PFSK-1 (cell line): ENCODE data around the gene STON2.

Experiments
- FOXP2 ChIP-seq: optimal IDR thresholded peaks from 2 replicates; pipeline ENCODE3; 2011; ENCODE audit warnings: borderline replicate concordance, control low read depth, inconsistent platforms; ENCODE audit not compliant: insufficient read depth; ENCODE audit errors: extremely low read length, extremely low read depth
- POLR2AphosphoS5 ChIP-seq: IDR thresholded peaks from 2 replicates; pipeline ENCODE4 v1.6.1; 2012; ENCODE audit warnings: low read depth, mild to moderate bottlenecking, control low read depth, low read length, moderate library complexity
- SIN3A ChIP-seq: IDR thresholded peaks from 2 replicates; pipeline ENCODE4 v1.6.1; 2012; ENCODE audit warnings: mild to moderate bottlenecking, low read length, moderate library complexity, borderline replicate concordance; ENCODE audit not compliant: insufficient read depth
- TAF1 ChIP-seq: IDR thresholded peaks from 2 replicates; pipeline ENCODE4 v1.6.1; 2012; ENCODE audit warnings: low read length, control low read depth, borderline replicate concordance; ENCODE audit not compliant: insufficient read depth
- TF ChIP-seq, protein P1 (sequence below), 2 experiments: IDR thresholded peaks; 2 replicates each; pipeline versions ENCODE4 v1.6.1 to v1.8.0; 2011 to 2012; ENCODE audit warnings: low read depth in 2 of 2, low read length in 2 of 2, control low read depth in 1 of 2, inconsistent platforms in 1 of 2, mild to moderate bottlenecking in 1 of 2, moderate library complexity in 1 of 2; ENCODE audit not compliant: insufficient read depth in 1 of 2

The STON2 gene

DNA sequence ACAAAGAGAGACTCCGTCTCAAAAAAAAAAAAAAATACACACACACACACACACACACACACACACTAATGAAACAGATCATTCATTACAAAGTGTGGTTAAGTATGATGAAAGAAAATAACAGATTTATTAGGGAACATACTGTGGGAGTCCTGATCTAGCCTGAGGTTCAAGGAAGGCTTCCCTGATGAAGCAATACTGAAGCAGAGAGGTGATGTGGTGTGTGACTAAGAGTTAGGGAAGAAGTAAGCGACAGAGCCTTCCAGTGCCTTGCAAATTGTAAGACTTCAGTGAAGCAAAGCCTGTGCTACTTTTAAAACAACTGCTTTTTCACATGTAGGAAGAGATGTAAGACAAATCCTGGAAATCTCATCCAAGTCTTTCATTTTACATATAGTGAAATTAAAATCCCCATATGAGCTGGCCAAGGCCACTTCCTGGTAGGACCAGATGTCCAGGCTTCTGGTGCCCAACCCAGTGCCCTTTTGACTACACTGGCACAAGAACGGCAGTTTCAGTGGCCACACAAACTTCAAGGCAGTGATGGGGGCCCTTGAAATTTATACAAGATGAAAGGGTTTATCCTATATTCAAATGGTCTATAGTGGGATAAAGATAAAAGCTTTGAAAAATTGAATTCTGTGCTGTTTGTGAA lies 86.2 kb downstream of the STON2 start:
- TF ChIP-seq FOXP2 (no peak), TAF1 (no peak), SIN3A (no peak), POLR2AphosphoS5 (no peak)
- TF ChIP-seq, protein P1, sequence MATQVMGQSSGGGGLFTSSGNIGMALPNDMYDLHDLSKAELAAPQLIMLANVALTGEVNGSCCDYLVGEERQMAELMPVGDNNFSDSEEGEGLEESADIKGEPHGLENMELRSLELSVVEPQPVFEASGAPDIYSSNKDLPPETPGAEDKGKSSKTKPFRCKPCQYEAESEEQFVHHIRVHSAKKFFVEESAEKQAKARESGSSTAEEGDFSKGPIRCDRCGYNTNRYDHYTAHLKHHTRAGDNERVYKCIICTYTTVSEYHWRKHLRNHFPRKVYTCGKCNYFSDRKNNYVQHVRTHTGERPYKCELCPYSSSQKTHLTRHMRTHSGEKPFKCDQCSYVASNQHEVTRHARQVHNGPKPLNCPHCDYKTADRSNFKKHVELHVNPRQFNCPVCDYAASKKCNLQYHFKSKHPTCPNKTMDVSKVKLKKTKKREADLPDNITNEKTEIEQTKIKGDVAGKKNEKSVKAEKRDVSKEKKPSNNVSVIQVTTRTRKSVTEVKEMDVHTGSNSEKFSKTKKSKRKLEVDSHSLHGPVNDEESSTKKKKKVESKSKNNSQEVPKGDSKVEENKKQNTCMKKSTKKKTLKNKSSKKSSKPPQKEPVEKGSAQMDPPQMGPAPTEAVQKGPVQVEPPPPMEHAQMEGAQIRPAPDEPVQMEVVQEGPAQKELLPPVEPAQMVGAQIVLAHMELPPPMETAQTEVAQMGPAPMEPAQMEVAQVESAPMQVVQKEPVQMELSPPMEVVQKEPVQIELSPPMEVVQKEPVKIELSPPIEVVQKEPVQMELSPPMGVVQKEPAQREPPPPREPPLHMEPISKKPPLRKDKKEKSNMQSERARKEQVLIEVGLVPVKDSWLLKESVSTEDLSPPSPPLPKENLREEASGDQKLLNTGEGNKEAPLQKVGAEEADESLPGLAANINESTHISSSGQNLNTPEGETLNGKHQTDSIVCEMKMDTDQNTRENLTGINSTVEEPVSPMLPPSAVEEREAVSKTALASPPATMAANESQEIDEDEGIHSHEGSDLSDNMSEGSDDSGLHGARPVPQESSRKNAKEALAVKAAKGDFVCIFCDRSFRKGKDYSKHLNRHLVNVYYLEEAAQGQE (IDR thresholded peaks at IDR 0.05; ENCODE audit: insufficient read depth in 1 of 2, low read depth in 2 of 2, low read length in 2 of 2), result no peak

GRCh38 chr14:81313200-81313599 lies 86.9 kb downstream of the STON2 start:
- TF ChIP-seq SIN3A (no peak), POLR2AphosphoS5 (no peak), TAF1 (no peak), FOXP2 (no peak)
- TF ChIP-seq, protein P1 (IDR thresholded peaks at IDR 0.05; ENCODE audit: insufficient read depth in 1 of 2, low read depth in 2 of 2, low read length in 2 of 2), result no peak

- TF ChIP-seq TAF1 (no peak), FOXP2 (no peak), POLR2AphosphoS5 (no peak), SIN3A (no peak)
- TF ChIP-seq, protein P1 (IDR thresholded peaks at IDR 0.05; ENCODE audit: insufficient read depth in 1 of 2, low read depth in 2 of 2, low read length in 2 of 2), result no peak
Measured at GRCh38 chr14:81312289-81312876, 87.7 kb downstream of the STON2 start.

DNA sequence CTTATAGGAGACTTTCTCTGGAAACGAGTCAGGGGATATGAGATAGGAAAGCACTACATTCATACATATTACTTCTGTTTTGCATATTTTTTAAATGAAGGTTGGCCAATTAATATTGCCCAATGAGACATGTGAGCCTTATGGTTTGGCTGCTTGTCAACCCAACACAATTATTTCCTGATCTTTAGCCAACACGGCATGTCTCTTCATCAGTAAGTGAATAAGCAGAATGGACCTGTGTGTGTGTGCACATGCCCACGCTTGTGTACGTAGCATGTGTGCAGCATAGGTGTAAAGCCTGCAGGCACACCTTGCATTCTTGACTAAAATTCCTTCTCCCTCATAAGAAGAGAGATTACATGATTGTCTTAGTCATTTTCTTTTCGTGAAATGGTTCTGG lies 88.3 kb downstream of the STON2 start:
- TF ChIP-seq TAF1 (no peak), FOXP2 (no peak), SIN3A (no peak), POLR2AphosphoS5 (no peak)
- TF ChIP-seq, protein P1 (IDR thresholded peaks at IDR 0.05; ENCODE audit: insufficient read depth in 1 of 2, low read depth in 2 of 2, low read length in 2 of 2), result no peak

GRCh38 chr14:81311141-81311540 lies 89.0 kb downstream of the STON2 start:
- no peak for TF ChIP-seq SIN3A
- no peak for TF ChIP-seq TAF1
